Keratinocyte (primary cell): Measurements from ENCODE around the gene UBXN11. TPM values are rescaled to one million over a fixed set of nuclear protein-coding genes. Genes with fewer than 3 reads are reported as not detected.
A peak's percentile ranks its signal among the peaks of the same experiment; 100 is the strongest.

Experiments used
- DNase-seq: peaks from one replicate; pipeline ENCODE4 v3.0.0-alpha.2; 2011; ENCODE audit warnings: low read depth, missing footprints, low spot score
- FAIRE-seq: peaks from 2 replicates; lab custom pipeline; 2011; peaks lifted over from hg19 to GRCh38; lab: Jason Lieb, UNC
- H2AFZ ChIP-seq: 2 replicates; pipeline ENCODE4 v1.6.0; 2012; ENCODE audit warnings: low read length, control low read depth, inconsistent platforms; ENCODE audit not compliant: control insufficient read depth
- H3K27ac ChIP-seq: 2 replicates; pipeline ENCODE4 v1.5.1; 2011; ENCODE audit warnings: low read length; ENCODE audit not compliant: control insufficient read depth, insufficient read depth
- H3K27me3 ChIP-seq: 3 replicates; pipeline ENCODE4 v1.6.0; 2011; ENCODE audit warnings: low read length; ENCODE audit not compliant: control insufficient read depth, insufficient read depth; ENCODE audit errors: extremely low read depth
- H3K36me3 ChIP-seq, 2 experiments: 2 replicates in 1 of 2; 3 replicates in 1 of 2; pipeline ENCODE4 v1.5.1; 2011; ENCODE audit warnings: low read length in 2 of 2, mild to moderate bottlenecking in 1 of 2; ENCODE audit not compliant: control insufficient read depth in 2 of 2, insufficient read depth in 2 of 2; ENCODE audit errors: extremely low read depth in 1 of 2
- H3K4me1 ChIP-seq: 3 replicates; pipeline ENCODE4 v1.5.1; 2011; ENCODE audit warnings: low read length; ENCODE audit not compliant: control insufficient read depth, insufficient read depth; ENCODE audit errors: extremely low read depth
- H3K4me2 ChIP-seq: 3 replicates; pipeline ENCODE4 v1.6.0; 2011; ENCODE audit warnings: low read depth, low read length; ENCODE audit not compliant: control insufficient read depth, insufficient read depth; ENCODE audit errors: extremely low read depth
- H3K4me3 ChIP-seq, 3 experiments: fragments of 200-600 bp in 1 of 3; sonication (generic) in 1 of 3; 2 replicates in 2 of 3; 3 replicates in 1 of 3; pipeline ENCODE4 v1.5.1; 2011 to 2016; ENCODE audit warnings: low read length in 3 of 3, mild to moderate bottlenecking in 3 of 3, control low read depth in 2 of 3, inconsistent platforms in 1 of 3, low read depth in 1 of 3, mixed read lengths in 1 of 3, mixed run types in 1 of 3, moderate library complexity in 1 of 3; ENCODE audit not compliant: control insufficient read depth in 2 of 3, insufficient read depth in 2 of 3; ENCODE audit errors: extremely low read depth in 1 of 3
- H3K79me2 ChIP-seq: 2 replicates; pipeline ENCODE4 v1.6.0; 2012; ENCODE audit warnings: low read length; ENCODE audit not compliant: control insufficient read depth, insufficient read depth
- H3K9ac ChIP-seq: 3 replicates; pipeline ENCODE4 v1.6.0; 2011; ENCODE audit warnings: low read length; ENCODE audit not compliant: control insufficient read depth, insufficient read depth; ENCODE audit errors: extremely low read depth
- H3K9me1 ChIP-seq: 3 replicates; pipeline ENCODE4 v1.6.0; 2011; ENCODE audit warnings: low read length; ENCODE audit not compliant: control insufficient read depth, insufficient read depth; ENCODE audit errors: extremely low read depth
- H3K9me3 ChIP-seq: 2 replicates; pipeline ENCODE4 v1.5.1; 2012; ENCODE audit warnings: low read depth, low read length; ENCODE audit not compliant: control insufficient read depth
- H4K20me1 ChIP-seq: 3 replicates; pipeline ENCODE4 v1.6.0; 2011; ENCODE audit warnings: low read length; ENCODE audit not compliant: control insufficient read depth, insufficient read depth; ENCODE audit errors: extremely low read depth
- CTCF ChIP-seq, 3 experiments: IDR thresholded peaks in 1 of 3; conservative IDR thresholded peaks in 1 of 3; optimal IDR thresholded peaks in 1 of 3; 2 replicates in 2 of 3; 3 replicates in 1 of 3; pipeline versions ENCODE3 to v1.5.1; 2011; ENCODE audit warnings: low read length in 3 of 3, mild to moderate bottlenecking in 3 of 3, moderate library complexity in 2 of 3, control low read depth in 1 of 3, inconsistent platforms in 1 of 3; ENCODE audit not compliant: insufficient read depth in 2 of 3; ENCODE audit errors: extremely low read depth in 1 of 3
- EZH2 ChIP-seq: IDR thresholded peaks from one replicate; pipeline ENCODE4 v1.6.1; 2012; ENCODE audit warnings: inconsistent platforms, mild to moderate bottlenecking, low read length, moderate library complexity
- dilution Hi-C: fragments of 300-500 bp; cut with MboI; formaldehyde crosslinking; loops from one replicate; pipeline ENCODE4 v1.7.0; 2020; ENCODE audit warnings: low sequenced_read_pairs; ENCODE audit not compliant: extremely low pct_ligation_motif_present
- polyA plus RNA-seq, 5 experiments: library from polyadenylated mRNA; depleted of rRNA in 3 of 5; stranded (reverse) in 3 of 5; stranded (forward) in 1 of 5; unstranded in 1 of 5; fragments of >200 nt; gene quantifications; 1 replicate in 1 of 5; 2 replicates in 3 of 5; 3 replicates in 1 of 5; pipeline versions ENCODE4 v1.2.1 to v1.2.3, GENCODE V29; 2011 to 2012; ENCODE audit warnings: missing spikeins in 2 of 5, low read depth in 1 of 5, low replicate concordance in 1 of 5

Gene UBXN11
- polyA plus RNA-seq, 1 donor (not counting 4 experiments of a cell fraction or from before 2014, with no cell fraction given), result 6.6 TPM

GRCh38 chr1:26237230-26237966 is 69.0 kb downstream of the UBXN11 start:
- peaks cover 0 to 4% of the 10 kb centered on the region in 2 experiments for H3K36me3 ChIP-seq
- no peaks in the 10 kb centered on the region for H3K9me1 ChIP-seq
- no peak for TF ChIP-seq EZH2
- no peak for TF ChIP-seq CTCF (optimal IDR thresholded peaks at IDR 0.05 in 1 of 3, IDR thresholded peaks at IDR 0.05 in 1 of 3, conservative IDR thresholded peaks at IDR 0.05 in 1 of 3; ENCODE audit: extremely low read depth in 1 of 3, insufficient read depth in 2 of 3, low read length in 3 of 3)
- H4K20me1 ChIP-seq, result no peaks in the 10 kb centered on the region
- H3K4me2 ChIP-seq, result peak overlapping the region; percentile 55
- H3K4me1 ChIP-seq, result peaks cover 21% of the 10 kb centered on the region
- dilution Hi-C loops, result no loop called here
- H3K27ac ChIP-seq, result peak overlapping the region; percentile 55
- H3K79me2 ChIP-seq, result peaks cover 65% of the 10 kb centered on the region
- peak overlapping the region; percentile 54 for H2AFZ ChIP-seq
- no peaks in the 10 kb centered on the region for H3K27me3 ChIP-seq
- peak; percentile 34 for FAIRE-seq
- DNase-seq, result no peak
- no peak overlapping the region for H3K9ac ChIP-seq
- H3K9me3 ChIP-seq, result no peaks in the 10 kb centered on the region
- H3K4me3 ChIP-seq, result peak overlapping the region in 1 of 3 experiments; percentile 30

- no peak for TF ChIP-seq EZH2
- peak in 1 of 3 experiments; percentile 49 for TF ChIP-seq CTCF (optimal IDR thresholded peaks at IDR 0.05 in 1 of 3, IDR thresholded peaks at IDR 0.05 in 1 of 3, conservative IDR thresholded peaks at IDR 0.05 in 1 of 3; ENCODE audit: extremely low read depth in 1 of 3, insufficient read depth in 2 of 3, low read length in 3 of 3)
- no peak for FAIRE-seq
- Histone ChIP-seq H3K9ac (peak overlapping the region; percentile 87), H3K27ac (peak overlapping the region; percentile 82), H3K36me3 (peaks cover 0 to 1% of the 10 kb centered on the region in 2 experiments), H3K79me2 (peaks cover 54% of the 10 kb centered on the region), H3K27me3 (no peaks in the 10 kb centered on the region), H3K9me1 (no peaks in the 10 kb centered on the region), H3K4me2 (peak overlapping the region; percentile 76), H3K4me1 (peaks cover 21% of the 10 kb centered on the region), H3K9me3 (no peaks in the 10 kb centered on the region), H4K20me1 (no peaks in the 10 kb centered on the region), H3K4me3 (peak overlapping the region; percentile 89 to 93 (median 93)), H2AFZ (peak overlapping the region; percentile 98)
- dilution Hi-C loops, result no loop called here
- no peak for DNase-seq
Observed at GRCh38 chr1:26234644-26235370, 71.6 kb downstream of the UBXN11 start.
